BLaER1 (cell line): ENCODE results near the gene CTSZ.
"Not testable (repeated sequence)": the region's sequence is repeated elsewhere in the genome, so short reads cannot be mapped to it uniquely, and the experiment has no call there.

Experiments used
- H3K27ac ChIP-seq: shearing (Covaris generic); formaldehyde crosslinking; 2 replicates; pipeline ENCODE4 v1.8.1; 2022
- H3K27me3 ChIP-seq: shearing (Covaris generic); formaldehyde crosslinking; 2 replicates; pipeline ENCODE4 v1.8.1; 2022
- H3K36me3 ChIP-seq: shearing (Covaris generic); formaldehyde crosslinking; 2 replicates; pipeline ENCODE4 v1.8.1; 2022
- H3K4me1 ChIP-seq: shearing (Covaris generic); formaldehyde crosslinking; 2 replicates; pipeline ENCODE4 v1.8.1; 2022
- H3K4me2 ChIP-seq: shearing (Covaris generic); formaldehyde crosslinking; 2 replicates; pipeline ENCODE4 v1.8.1; 2022
- H3K4me3 ChIP-seq: shearing (Covaris generic); formaldehyde crosslinking; 2 replicates; pipeline ENCODE4 v1.8.1; 2022
- H3K9ac ChIP-seq: shearing (Covaris generic); formaldehyde crosslinking; 2 replicates; pipeline ENCODE4 v1.8.1; 2022
- H3K9me3 ChIP-seq: shearing (Covaris generic); formaldehyde crosslinking; 2 replicates; pipeline ENCODE4 v1.8.1; 2022
- H4K20me1 ChIP-seq: shearing (Covaris generic); formaldehyde crosslinking; 2 replicates; pipeline ENCODE4 v1.8.1; 2022
- Cebpa-rat ChIP-seq: shearing (Covaris generic); IDR thresholded peaks from 2 replicates; pipeline ENCODE4 v1.8.1; 2022

The CTSZ gene

GRCh38 chr20:58950603-58951002 is 56.5 kb downstream of the CTSZ start:
- Histone ChIP-seq H3K27me3 (no peaks in the 10 kb centered on the region), H3K4me2 (no peak overlapping the region), H3K27ac (no peak overlapping the region), H3K36me3 (no peaks in the 10 kb centered on the region), H3K4me1 (no peaks in the 10 kb centered on the region), H3K9ac (no peak overlapping the region), H3K4me3 (no peak overlapping the region), H3K9me3 (peaks cover 10% of the 10 kb centered on the region; the same call in 1 of the 2 replicates), H4K20me1 (no peaks in the 10 kb centered on the region)
- no peak for TF ChIP-seq Cebpa-rat

GRCh38 chr20:58947797-58948388 is 59.2 kb downstream of the CTSZ start:
- not testable (repeated sequence) for H3K27ac ChIP-seq, H3K36me3 ChIP-seq, H4K20me1 ChIP-seq, H3K9me3 ChIP-seq, H3K27me3 ChIP-seq, H3K4me1 ChIP-seq, H3K4me3 ChIP-seq, H3K4me2 ChIP-seq, H3K9ac ChIP-seq

DNA sequence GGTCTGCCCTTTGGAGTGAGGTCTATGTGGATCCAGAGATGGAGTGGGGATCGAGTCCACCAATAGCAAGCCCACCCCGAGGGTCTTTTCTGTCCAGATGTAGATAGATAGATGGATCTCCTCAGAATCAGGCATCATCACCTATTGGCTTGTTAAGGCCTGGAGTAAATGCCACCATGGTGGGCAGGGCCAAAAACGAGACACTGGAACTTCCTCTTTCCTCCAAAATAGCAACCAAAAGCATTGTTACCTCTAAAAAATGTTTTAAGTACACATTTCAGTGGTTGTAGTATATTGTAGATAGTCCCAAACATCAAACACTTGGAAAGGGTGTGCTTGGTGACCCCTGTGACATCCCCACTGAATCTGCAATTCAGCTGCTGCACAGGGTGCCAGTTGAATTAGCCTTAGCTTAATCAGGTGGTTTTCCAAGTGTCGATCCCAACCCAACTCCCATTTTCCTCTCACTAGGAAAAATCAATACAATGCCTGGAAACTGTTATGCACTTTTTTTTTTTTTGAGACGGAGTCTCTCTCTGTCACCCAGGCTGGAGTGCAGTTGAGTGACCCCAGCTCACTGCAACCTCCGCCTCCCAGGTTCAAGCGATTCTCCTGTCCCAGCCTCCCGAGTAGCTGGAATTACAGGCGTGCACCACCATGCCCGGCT is 61.0 kb downstream of the CTSZ start:
- Histone ChIP-seq H3K27ac (no peak overlapping the region), H3K9me3 (no peaks in the 10 kb centered on the region), H4K20me1 (no peaks in the 10 kb centered on the region), H3K9ac (no peak overlapping the region), H3K27me3 (no peaks in the 10 kb centered on the region), H3K4me2 (no peak overlapping the region), H3K4me3 (no peak overlapping the region), H3K36me3 (no peaks in the 10 kb centered on the region), H3K4me1 (no peaks in the 10 kb centered on the region)
- no peak for TF ChIP-seq Cebpa-rat
